ENCODE measurements around the gene FBN1. TPM values are rescaled to one million over a fixed set of nuclear protein-coding genes. Genes with fewer than 3 reads are reported as not detected.

The FBN1 gene
- total RNA-seq, result 6.9 TPM

- ATAC-seq, result peak; percentile 56
These were observed at the start of gene FBN1 for GRCh38 chr15:48645558-48646330. Gene FBN1, minus strand, starts transcription at chr15:48645709. Its CDS starts 940 bp downstream, at chr15:48644769.

GRCh38 chr15:48693484-48693883 lies 48.0 kb upstream of the FBN1 start:
- no peak for ATAC-seq

GRCh38 chr15:48688493-48688892 lies 43.0 kb upstream of the FBN1 start:
- no peak for ATAC-seq

GRCh38 chr15:48683991-48684765 lies 38.7 kb upstream of the FBN1 start:
- ATAC-seq, result peak; percentile 24

GRCh38 chr15:48682942-48683651 lies 37.6 kb upstream of the FBN1 start:
- peak; percentile 99 for ATAC-seq

DNA sequence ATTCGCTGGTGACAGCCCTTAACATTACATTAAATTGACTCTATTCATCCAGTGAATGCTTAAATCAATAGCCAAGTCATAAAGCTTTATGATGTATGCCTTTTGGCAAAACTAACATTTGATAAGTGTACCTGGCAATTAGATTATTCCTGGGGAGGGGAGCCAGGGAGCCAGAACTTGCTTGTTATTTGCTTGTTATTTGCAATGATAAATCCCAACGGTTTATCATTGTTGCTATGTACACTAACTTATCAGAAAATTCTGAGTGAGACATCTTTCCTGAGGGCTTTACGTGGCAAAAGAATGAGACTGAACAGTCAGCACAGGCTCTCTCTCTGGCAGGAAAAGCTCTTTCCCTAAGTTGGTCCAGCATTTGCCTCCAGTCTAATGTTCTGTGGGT lies 35.8 kb upstream of the FBN1 start:
- ATAC-seq, result no peak

DNA sequence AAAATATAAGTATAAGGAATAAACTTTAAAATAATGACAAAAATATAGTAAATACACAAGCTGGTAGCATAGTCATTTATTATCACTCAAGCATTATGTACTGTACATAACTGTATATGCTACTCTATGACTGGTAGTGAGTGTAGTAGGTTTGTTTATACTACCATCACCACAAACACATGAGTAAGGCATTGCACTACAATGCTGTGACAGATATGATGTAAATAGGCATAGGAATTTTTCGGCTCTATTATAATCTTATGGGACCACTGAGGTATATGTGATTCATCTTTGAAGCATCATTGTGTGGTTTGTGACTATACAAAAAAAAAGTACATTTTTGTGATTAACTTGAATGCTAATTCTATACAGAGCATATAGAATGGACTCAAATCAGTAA lies 35.3 kb upstream of the FBN1 start:
- peak; percentile 30 for ATAC-seq

DNA sequence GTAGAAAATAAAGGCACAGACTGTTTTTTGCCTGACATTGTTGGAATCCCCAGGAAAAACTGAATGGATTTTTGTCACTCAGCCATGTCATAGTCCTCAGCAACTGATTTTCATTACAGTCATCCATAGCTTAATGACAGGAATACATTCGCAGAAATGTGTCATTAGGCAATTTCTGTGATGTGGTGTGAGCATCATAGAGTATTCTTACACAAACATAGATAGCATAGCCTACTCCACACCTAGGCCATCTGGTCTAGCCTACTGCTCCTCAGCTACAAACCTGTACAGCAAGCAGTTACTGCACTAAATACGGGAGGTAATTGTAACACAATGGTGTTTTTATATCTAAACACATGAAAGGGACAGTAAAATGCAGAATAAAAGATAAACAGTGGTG lies 34.4 kb upstream of the FBN1 start:
- no peak for ATAC-seq

DNA sequence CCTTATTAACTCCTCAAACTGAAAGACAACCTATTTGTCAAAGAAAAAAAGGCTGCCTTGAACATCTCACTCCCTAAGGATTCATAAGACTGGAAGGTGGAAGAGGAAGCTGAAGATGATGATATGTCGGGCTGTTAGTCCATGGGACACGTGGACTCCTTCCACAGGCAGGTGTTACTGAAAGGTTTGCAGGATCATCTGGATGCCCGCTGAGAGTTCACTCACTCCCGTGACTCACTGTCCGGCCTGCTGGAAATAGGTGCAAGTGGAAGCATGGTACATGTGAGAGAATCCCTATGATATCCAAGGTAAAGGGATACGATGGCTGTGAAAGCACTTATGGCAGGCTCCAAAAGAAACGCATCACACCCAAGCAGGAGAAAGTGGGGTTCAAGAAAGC lies 33.3 kb upstream of the FBN1 start:
- no peak for ATAC-seq

GRCh38 chr15:48677821-48678220 lies 32.3 kb upstream of the FBN1 start:
- ATAC-seq, result no peak

GRCh38 chr15:48675436-48675835 lies 29.9 kb upstream of the FBN1 start:
- ATAC-seq, result no peak

- no peak for ATAC-seq
These were observed 29.4 kb upstream of the FBN1 start for GRCh38 chr15:48674876-48675275.

DNA sequence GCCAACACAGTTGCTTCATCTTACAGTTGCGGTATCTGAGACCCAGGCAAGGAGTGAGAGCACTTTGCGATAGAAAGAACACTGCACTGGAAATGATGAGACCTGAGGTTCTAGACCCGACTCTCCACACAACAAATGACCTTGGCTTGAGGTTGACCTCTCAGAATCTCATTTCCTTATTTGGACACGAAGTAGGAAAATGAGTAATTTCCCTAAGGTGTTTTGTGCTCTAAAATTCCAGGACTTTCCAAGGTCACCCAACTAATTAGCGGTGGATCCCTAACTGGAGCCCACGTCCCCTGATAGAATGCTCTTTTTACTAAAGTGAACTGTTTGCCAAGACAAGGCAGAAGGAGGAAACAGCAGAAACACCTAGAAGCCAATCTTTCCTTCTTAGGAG lies 26.7 kb upstream of the FBN1 start:
- ATAC-seq, result no peak

DNA sequence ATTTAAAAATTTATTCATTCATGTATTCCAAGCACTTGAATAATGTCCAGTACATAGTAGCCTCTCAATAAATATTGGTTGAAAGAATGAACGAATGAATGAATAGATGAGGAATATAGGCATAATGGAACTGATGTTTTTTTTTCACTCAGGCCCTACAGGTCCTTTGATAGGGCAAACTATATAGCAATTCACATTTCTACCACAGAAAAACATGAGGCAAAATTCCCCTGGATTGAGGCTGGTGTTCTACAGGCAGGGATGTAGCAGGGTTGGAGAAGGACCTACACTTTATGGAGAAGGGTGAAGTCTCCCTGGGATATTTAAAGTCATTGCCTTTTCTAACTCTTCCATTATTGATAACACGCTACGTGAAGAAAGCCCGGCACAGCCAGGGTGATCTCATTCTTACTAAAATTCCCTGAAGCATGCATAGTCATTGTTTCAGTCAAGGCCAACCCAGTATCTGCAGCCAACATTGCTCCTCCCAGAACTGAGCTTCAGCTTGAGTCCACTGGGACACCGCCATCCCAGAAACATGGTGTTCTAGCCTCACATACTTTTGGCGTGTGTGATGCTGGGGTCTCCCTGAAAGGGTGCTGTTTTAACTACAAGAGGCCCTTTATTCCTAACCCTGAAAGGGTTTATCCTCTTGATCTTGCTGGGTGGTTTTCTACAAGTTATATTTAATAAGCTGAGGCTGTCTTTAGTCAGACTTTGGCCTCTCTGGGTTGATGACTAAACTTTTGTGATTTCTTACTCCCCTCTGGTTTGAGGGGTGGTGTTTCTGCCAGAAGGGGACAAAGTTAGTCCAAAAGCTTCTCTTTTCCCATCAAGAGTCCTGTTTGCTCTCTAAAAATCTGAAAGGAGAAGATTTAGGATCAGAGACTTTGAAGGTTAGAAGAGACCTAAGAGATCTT lies 25.9 kb upstream of the FBN1 start:
- ATAC-seq, result peak; percentile 72

GRCh38 chr15:48667701-48668100 lies 22.2 kb upstream of the FBN1 start:
- ATAC-seq, result no peak

DNA sequence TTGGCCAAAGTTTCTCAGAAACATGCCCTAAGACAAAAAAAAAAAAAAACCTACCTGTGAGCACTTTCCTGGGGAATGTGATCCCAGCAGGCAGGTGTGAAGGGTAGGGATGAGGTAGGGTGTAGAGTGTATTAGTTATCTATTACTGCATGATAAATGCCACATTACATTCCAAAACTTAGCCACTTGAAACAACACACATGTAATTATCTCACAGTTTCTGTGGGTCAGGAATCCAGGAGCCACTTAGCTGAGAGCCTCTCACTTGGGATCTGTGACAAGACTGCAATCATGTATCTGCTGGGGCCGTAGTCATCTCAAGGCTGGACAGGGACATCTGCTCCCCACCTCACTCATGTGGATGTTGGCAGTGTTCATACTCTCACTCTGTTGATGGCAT lies 18.9 kb upstream of the FBN1 start:
- ATAC-seq, result no peak

- no peak for ATAC-seq
These were observed 12.6 kb upstream of the FBN1 start for GRCh38 chr15:48657950-48658591.

DNA sequence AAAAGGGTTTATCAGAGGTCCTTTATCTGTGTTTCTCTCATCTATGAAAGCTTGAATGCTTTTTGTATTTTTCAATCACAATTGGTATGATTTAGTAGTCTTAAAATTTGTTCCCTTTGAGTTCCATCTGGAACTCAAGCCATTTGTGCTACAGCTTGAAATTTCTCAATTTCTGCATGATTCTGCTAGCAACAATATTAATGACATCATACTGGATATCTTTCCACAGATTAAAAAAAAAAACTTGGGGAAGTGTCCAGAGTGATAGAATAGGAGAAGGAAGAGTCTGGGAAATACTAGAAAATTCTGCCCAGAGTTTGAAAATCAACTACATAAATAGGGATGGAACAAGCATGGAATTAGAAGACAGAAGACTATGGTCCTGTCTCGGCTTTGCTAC lies 9.3 kb upstream of the FBN1 start:
- no peak for ATAC-seq

DNA sequence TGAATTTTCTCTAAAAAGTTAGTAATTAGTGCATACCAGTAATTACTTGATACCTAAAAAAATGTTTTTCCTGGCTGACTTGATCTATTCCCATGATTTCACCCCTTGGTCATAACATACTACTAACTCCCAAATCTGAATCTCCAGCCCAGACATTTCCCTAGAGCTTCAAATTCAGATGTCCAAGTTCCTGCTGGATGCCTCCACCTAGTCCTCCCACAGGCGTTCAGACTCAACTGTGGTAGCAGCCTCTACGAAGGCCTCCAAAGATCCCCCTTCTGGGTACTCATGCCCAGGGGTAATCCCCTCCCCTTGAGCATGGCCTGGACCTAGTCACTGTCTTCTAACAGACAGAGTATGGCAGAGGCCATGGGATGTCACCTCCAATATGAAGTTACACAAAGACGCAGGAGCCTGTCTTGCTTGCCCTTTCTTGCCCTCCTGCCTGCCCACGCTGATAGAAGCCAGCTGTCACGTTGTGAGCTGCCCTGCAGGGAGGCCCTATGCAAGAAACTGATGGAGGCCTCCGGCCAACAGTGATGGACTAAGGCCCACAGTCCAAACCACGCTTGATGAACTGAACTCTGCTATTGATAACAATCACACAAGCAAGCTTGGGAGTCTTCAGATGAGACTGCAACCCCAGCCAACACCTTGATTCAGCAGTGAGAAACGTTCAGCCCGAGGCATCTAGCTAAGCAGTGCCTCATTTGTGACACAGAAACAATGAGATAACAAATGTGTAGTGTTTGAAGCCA lies 8.6 kb upstream of the FBN1 start:
- ATAC-seq, result no peak

- no peak for ATAC-seq
These were observed 7.7 kb upstream of the FBN1 start for GRCh38 chr15:48653216-48653615.

DNA sequence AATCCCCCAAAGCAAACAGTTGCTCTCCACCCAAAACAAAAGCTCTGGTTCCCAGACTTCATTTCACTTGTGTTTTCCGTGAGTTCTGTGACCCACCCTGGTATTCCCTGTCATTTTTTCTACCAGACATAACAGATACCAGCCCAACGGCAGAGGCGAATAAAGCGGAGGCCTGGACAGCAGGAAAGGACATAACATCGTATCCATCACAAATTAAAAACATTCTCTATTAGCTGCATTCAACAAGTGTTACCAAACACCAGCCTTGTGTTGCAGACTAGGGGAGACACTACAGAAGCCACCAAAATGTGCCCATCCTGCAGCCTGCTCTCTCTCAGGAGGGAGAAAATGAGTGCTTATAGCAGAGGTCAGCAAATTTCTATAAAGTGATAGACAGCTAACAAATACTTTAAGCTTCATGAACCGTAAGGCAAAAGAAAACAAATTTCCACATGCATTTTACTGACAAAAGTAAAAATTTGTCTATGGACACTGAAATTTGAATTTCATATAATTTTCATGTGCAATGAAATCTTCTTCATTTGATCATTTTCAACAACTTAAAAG lies 7.1 kb upstream of the FBN1 start:
- no peak for ATAC-seq

Data from esophagus mucosa (tissue), 1 donor.